HTERT RPE-1 (cell line): Measurements from ENCODE around the gene BCHE.
"Not testable (repeated sequence)": the region's sequence is repeated elsewhere in the genome, so short reads cannot be mapped to it uniquely, and the experiment has no call there.

ENCODE experiments used
- in situ Hi-C: fragments of 300-500 bp; cut with MboI; formaldehyde crosslinking; loops from 4 replicates; pipeline ENCODE4 v1.14.3; 2020; ENCODE audit warnings: low sequenced_read_pairs

BCHE gene

DNA sequence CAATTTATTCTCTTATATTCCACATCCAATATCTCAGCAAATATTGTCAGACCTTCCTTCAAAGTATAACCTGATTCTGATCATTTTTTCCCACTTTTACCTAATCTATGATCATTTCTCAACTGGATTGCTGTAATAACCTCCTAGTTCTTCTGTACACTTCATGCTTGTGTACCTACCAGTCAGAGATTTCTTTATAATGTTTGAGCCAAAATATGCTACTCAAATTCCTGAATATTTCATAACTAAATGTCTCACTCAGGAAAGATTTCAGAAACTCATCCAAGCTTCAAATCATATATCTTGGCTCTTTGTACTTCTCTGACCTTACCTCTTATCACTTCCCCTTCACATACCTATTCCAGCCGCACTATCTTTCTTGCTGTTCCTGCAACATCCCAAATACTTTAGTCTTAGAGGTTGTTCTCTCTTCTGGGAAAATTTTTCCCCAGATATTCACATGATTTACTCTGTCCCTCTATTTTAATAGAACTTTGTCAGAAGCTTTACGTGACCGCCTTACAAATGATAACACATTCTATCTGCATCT, 20.0 kb downstream of the BCHE start:
- in situ Hi-C loops, result no loop called here

- in situ Hi-C loops, result no loop called here
These were observed 21.0 kb downstream of the BCHE start for GRCh38 chr3:165816209-165816608.

- in situ Hi-C loops, result no loop called here
These were observed 21.5 kb downstream of the BCHE start for GRCh38 chr3:165815682-165816081.

DNA sequence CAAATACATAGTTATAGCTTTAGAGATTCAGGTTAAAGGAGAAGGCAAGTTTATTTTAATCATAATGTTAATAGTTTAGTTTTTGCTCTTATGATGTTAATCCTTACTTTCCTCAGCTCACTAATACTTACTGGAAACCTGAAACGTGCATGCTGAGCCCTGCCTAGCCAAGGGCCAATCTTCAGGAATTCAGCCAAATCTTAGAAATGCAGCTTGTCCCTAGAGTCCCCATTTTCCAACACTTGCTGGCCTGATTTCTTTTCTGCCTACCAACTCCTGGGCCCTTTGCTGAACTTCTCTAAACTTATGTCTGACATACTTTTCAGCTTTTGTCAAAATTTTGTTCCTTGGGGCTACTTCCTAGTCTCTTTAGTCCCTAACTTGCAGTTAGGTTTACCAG, 22.8 kb downstream of the BCHE start:
- in situ Hi-C loops, result no loop called here

DNA sequence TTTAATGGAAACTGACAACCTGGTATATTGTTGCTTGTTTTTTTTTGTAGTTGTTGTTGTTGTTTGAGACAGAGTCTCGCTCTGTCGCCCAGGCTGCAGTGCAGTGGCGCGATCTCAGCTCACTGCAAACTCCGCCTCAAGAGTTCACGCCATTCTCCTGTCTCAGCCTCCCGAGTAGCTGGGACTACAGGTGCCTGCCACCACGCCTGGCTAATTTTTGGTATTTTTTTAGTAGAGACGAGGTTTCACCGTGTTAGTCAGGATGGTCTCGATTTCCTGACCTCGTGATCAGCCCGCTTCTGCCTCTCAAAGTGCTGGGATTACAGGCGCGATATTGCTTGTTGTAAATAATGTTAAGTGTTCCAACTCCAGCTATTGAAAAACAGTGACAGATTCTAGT, 29.3 kb downstream of the BCHE start:
- in situ Hi-C loops, result not testable (repeated sequence)

- in situ Hi-C loops, result no loop called here
These were observed 31.2 kb downstream of the BCHE start for GRCh38 chr3:165805946-165806561.

GRCh38 chr3:165803471-165803870, 33.8 kb downstream of the BCHE start:
- in situ Hi-C loops, result no loop called here

GRCh38 chr3:165800970-165801369, 36.3 kb downstream of the BCHE start:
- in situ Hi-C loops, result no loop called here

DNA sequence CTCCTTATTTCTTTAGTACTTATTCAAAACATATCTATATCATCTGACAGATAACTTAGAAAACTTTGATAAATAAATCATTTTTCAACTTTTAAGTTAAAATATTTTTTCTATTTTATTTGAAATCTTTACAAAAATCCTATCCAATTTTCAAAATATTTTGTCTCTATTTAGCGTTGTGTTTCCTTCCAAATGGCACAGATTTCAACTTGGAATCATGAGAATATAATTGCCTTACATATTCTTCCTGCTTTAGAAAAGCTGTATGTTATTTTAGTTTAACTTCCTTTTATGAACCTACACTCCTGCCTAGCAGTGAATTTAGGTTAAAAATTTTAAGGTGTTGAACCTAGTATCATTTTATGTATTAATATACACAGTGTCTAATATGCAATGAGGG, 38.2 kb downstream of the BCHE start:
- in situ Hi-C loops, result no loop called here

GRCh38 chr3:165797551-165797950, 39.7 kb downstream of the BCHE start:
- in situ Hi-C loops, result no loop called here

DNA sequence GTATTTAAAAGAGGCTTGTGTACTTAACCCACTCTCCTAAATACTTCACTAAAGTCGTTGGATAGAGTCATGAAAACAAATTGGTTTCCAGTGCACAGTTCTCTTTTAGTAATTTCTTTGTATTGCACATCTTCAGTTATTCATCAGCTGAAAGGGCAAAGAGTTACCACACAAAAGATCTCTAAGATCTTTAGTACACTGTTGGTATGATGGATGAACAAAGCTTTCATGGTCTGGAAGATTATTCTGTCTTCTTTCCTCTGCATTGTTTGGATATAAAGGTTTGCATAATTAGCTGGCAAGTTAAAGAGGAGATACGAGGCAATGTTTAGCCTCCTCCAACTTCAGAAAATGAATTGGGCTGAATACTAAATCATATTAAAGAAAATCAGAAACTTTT, 40.5 kb downstream of the BCHE start:
- in situ Hi-C loops, result no loop called here

DNA sequence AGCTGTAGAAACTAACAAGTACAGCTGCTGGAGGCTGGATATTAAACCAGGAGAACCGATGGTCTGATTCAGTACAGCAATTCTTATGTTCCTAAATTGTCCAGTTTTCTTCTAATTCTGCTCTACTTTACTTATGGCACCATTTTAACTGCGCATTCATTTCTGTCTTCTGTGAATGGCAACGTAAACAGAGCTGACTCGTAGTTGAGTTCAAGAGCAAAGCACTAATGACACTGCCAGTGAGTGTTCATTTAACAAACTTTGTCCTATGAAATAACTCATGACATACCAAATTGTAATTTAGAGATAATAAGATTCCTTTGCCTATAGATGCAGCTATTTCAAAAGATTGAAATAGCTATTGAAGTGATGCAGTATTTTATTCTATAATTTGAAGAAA, 48.7 kb downstream of the BCHE start:
- in situ Hi-C loops, result no loop called here

DNA sequence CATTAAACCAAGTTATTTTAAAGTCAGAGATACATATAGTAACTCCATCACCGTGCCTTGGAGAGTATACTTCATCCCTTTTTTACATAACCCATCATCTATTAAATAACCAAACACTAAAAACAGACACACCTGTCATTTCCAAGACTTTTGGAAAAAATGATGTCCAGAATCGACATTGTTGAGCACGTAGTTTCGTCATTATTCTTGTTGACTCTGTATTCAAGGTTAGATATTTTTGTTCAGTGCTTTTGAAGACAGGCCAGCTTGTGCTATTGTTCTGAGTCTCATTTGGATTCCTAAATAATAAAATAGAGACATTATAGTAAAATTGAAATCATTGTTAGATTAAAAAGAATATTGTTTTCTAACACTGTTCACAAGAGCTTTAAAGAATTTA, 51.2 kb downstream of the BCHE start:
- in situ Hi-C loops, result no loop called here

DNA sequence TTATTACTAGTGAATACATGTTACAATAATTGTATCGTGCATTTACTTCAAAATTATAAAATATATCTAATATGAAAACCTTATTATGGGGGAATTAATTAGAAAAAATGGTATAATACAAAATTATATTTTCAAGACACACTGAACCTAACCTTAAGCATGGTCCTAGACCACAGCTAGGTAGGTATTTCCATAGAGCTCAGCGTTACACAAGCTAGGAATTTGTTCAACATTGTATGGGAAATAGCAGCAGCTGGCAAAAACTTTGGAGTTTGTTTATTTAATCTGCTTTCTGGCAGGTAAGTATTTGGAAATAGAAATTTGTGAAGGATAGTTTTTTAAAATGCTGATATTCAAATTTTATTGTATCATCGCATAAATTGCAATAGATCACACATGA, 52.9 kb downstream of the BCHE start:
- in situ Hi-C loops, result no loop called here

DNA sequence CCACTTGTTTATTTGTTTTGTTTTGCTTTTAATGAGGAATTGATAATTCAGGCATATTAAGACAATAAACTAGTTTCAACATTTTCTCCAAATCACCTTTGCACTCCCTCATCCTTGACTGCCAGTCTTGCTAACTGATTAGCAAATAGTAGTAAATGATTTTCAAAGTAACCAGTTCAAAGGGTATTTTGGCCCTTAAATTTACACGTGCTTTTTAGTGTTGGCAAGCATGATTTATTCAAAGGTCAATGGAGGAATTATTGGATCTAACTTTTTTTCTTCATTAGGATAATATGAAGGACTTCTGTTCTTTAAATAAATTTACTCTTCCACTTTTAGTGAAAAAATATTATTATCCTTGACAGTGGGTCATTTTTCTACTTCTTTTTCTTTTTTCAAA, 53.8 kb downstream of the BCHE start:
- in situ Hi-C loops, result no loop called here

DNA sequence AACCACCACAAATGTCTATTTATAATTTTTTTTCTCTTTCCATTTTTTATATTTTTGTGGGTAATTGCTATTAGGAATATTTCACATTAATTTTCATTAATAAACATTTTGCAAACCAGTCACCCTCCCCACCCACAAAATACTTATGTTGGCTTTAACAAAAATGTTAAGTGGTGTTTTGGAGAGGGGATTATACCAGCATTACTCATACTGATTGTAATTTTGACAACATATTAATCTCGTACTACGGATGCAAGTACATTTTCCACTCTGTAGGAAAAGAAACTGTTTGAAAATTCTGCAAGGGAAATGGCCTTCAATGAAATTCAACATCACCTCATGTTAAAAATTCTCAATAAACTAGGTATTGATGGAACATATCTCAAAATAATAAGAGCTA, 58.3 kb downstream of the BCHE start:
- in situ Hi-C loops, result no loop called here

GRCh38 chr3:165778456-165778855, 58.8 kb downstream of the BCHE start:
- in situ Hi-C loops, result no loop called here

DNA sequence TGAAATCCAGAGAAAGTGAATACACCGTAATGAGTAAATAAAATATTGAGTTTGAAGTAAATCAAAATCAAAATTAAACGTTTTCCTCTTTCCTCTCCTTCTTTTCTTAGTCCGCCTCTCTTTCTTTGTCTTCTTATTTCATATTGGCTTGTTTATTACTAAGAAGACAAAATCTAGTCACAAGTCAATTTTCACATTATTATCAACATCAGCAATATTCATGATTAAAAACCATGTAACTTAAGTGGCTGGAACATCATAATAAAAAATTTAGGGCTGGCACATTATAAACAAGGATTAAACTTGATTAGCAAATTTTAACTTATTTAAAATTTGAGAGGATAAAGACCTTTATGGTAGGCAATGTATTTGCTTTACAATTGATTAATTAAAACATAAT, 61.4 kb downstream of the BCHE start:
- in situ Hi-C loops, result no loop called here

- in situ Hi-C loops, result no loop called here
These were observed 66.4 kb downstream of the BCHE start for GRCh38 chr3:165770781-165771180.

DNA sequence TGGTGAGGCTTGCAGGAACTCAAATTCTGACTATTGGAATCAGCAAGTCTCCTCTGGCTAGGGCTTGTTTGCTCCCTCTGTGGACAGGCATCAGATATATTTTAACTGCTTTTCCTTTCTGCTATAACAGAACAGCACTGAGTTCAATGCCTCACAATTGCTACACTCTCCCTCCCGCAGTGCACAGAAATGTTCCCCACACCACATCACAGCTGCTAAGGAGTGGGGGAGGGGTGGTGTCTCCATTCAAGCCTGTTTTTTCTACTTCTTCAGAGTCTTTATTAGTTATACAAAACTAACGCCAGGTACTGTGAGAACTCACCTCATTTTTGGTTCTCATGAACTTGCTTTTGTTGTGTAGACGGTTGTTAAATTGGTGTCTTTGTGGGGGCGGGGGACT, 68.5 kb downstream of the BCHE start:
- in situ Hi-C loops, result no loop called here

GRCh38 chr3:165759041-165759440, 78.2 kb downstream of the BCHE start:
- in situ Hi-C loops, result no loop called here

DNA sequence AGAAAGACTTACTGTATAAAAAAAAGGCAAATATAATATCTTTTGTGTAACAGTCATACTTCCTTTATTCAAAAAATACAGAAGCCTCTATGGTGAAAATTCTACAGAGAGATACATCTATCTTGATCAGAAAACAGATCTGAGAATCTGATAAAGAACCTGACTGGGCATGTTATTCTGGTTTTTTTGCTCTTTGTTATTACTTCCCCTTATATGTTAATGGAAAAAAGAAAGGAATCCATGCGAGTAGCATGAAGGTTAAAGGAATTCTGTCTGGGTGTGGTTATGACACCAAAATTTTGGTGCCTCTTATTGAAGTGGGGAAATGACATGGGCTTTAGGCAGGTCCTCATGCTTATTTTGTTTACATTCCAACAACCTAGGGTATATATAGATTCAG, 81.7 kb downstream of the BCHE start:
- in situ Hi-C loops, result no loop called here
